ENCODE data around the gene LYAR. TPM values are rescaled to one million over a fixed set of nuclear protein-coding genes. Genes with fewer than 3 reads are reported as not detected.

The LYAR gene, protein sequence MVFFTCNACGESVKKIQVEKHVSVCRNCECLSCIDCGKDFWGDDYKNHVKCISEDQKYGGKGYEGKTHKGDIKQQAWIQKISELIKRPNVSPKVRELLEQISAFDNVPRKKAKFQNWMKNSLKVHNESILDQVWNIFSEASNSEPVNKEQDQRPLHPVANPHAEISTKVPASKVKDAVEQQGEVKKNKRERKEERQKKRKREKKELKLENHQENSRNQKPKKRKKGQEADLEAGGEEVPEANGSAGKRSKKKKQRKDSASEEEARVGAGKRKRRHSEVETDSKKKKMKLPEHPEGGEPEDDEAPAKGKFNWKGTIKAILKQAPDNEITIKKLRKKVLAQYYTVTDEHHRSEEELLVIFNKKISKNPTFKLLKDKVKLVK
- 33.5 and 44.0 TPM in 2 replicates for total RNA-seq (2014; rRNA removed; shearing (Covaris generic))
- 87.8 and 105 TPM in 2 replicates for polyA plus RNA-seq (2016; fragmentation: Nextera tagmentation; extraction: Ambion mirVana)
- long read RNA-seq, partial matches to known transcripts = 36 of 42 reads
- long read RNA-seq, other reads (novel, unspliced or antisense) = 2 of 42 reads

DNA sequence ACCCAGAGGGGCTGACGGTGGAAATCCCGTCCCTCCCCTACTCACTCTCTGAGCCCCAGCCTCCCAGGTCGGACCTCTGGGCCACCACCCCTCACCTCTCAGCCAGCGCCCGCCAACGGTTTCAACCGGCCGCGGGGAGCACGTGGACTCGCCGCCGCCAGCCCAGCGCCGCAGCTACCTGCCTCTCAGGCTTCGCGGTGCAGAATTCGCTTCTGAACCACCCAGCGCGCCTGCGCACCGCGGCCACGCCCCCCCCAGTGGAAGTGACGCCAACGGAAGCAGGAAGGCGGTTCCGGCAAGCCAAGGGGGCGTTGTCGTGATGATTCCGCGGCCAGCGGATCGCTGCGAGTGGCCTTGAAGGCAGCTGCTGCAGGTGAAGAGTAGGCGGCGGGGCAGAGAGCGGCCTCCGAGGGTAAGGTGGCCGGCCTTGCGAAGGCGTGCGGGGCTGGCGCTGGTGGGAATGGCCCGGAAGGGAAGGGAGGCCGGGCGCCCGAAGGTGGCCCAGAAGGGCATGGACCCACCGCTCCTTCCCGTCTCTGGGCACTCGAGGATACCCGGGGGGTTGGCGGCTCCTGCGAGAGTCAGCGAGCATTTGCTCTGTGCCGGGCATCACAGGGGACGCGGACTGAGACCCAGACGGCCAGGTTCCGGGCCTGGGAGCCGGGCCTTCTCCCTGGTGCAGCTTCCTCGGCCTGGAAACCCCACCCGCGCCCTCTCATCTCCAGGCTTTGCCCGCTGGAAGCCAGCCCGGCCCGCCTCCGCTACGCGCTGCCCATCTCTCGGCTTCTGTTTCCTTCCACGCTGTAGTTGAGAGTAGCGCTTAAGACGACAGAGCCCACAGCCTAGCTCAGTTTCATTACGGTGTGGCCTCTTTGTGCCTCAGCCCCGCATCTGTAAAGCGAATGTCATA, at the start of gene LYAR, which contains the start of gene ZBTB49:
Gene LYAR, minus strand, starts transcription at position 214 of the 910 bp plus-strand sequence. CDS start 6,412 bp downstream, outside the sequence.
Gene ZBTB49, plus strand, starts transcription at position 311 of the 910 bp plus-strand sequence. CDS start 9,695 bp downstream, outside the sequence.
- DNase-seq (ENCODE audit: low spot score) (peak; percentile 96), ATAC-seq (peak; percentile 91)
- Mint-ChIP-seq H3K27ac (peak within 1 kb of the TSS; percentile 86), H3K9me3 (no peaks in the 10 kb centered on the region; the same call in 2 of the 3 replicates), H3K27me3 (ENCODE audit: insufficient read depth, low read depth, poor library complexity) (peaks cover 2% of the 10 kb centered on the region), H3K4me3 (peak within 1 kb of the TSS; percentile 97), H3K4me1 (peaks cover 22% of the 10 kb centered on the region), H3K36me3 (ENCODE audit: low read depth) (peaks cover 18% of the 10 kb centered on the region)
- Histone ChIP-seq H3K4me2 (peak within 1 kb of the TSS; percentile 100), H3K4me1 (ENCODE audit: insufficient read depth) (peaks cover 20% of the 10 kb centered on the region), H3K4me3 (peak within 1 kb of the TSS; percentile 99), H3K36me3 (ENCODE audit: insufficient read depth) (peaks cover 9% of the 10 kb centered on the region), H3K27me3 (ENCODE audit: insufficient read depth) (no peaks in the 10 kb centered on the region), H3F3A (replicated peaks; ENCODE audit: low read depth) (no peaks in the 10 kb centered on the region), H2AFZ (peak within 1 kb of the TSS; percentile 93), H3K27ac (ENCODE audit: low read depth) (no peak within 1 kb of the TSS), H4K20me1 (replicated peaks; ENCODE audit: insufficient read depth) (peaks cover 30% of the 10 kb centered on the region), H3K79me2 (replicated peaks; ENCODE audit: insufficient read depth) (peaks cover 93% of the 10 kb centered on the region), H3K9me2 (ENCODE audit: insufficient read depth) (no peaks in the 10 kb centered on the region)
- TF ChIP-seq CREB1 (CRISPR knock-in tag; IDR thresholded peaks at IDR 0.05; ENCODE audit: low read depth) (peak; percentile 88), POLR2AphosphoS5 (IDR thresholded peaks at IDR 0.05; ENCODE audit: low read depth) (peak; percentile 99), JUNB (IDR thresholded peaks at IDR 0.05; ENCODE audit: unreplicated experiment) (no peak), STAT1 (IDR thresholded peaks at IDR 0.05; ENCODE audit: unreplicated experiment) (no peak), NANOG (IDR thresholded peaks at IDR 0.05; ENCODE audit: borderline replicate concordance) (no peak)
- TF ChIP-seq, protein P1, sequence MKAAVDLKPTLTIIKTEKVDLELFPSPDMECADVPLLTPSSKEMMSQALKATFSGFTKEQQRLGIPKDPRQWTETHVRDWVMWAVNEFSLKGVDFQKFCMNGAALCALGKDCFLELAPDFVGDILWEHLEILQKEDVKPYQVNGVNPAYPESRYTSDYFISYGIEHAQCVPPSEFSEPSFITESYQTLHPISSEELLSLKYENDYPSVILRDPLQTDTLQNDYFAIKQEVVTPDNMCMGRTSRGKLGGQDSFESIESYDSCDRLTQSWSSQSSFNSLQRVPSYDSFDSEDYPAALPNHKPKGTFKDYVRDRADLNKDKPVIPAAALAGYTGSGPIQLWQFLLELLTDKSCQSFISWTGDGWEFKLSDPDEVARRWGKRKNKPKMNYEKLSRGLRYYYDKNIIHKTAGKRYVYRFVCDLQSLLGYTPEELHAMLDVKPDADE (IDR thresholded peaks at IDR 0.05) = peak; percentile 70; the same call in 1 of the 2 replicates
- TF ChIP-seq, protein P2, sequence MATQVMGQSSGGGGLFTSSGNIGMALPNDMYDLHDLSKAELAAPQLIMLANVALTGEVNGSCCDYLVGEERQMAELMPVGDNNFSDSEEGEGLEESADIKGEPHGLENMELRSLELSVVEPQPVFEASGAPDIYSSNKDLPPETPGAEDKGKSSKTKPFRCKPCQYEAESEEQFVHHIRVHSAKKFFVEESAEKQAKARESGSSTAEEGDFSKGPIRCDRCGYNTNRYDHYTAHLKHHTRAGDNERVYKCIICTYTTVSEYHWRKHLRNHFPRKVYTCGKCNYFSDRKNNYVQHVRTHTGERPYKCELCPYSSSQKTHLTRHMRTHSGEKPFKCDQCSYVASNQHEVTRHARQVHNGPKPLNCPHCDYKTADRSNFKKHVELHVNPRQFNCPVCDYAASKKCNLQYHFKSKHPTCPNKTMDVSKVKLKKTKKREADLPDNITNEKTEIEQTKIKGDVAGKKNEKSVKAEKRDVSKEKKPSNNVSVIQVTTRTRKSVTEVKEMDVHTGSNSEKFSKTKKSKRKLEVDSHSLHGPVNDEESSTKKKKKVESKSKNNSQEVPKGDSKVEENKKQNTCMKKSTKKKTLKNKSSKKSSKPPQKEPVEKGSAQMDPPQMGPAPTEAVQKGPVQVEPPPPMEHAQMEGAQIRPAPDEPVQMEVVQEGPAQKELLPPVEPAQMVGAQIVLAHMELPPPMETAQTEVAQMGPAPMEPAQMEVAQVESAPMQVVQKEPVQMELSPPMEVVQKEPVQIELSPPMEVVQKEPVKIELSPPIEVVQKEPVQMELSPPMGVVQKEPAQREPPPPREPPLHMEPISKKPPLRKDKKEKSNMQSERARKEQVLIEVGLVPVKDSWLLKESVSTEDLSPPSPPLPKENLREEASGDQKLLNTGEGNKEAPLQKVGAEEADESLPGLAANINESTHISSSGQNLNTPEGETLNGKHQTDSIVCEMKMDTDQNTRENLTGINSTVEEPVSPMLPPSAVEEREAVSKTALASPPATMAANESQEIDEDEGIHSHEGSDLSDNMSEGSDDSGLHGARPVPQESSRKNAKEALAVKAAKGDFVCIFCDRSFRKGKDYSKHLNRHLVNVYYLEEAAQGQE (IDR thresholded peaks at IDR 0.05; ENCODE audit: unreplicated experiment) = no peak
- TF ChIP-seq, protein P3, sequence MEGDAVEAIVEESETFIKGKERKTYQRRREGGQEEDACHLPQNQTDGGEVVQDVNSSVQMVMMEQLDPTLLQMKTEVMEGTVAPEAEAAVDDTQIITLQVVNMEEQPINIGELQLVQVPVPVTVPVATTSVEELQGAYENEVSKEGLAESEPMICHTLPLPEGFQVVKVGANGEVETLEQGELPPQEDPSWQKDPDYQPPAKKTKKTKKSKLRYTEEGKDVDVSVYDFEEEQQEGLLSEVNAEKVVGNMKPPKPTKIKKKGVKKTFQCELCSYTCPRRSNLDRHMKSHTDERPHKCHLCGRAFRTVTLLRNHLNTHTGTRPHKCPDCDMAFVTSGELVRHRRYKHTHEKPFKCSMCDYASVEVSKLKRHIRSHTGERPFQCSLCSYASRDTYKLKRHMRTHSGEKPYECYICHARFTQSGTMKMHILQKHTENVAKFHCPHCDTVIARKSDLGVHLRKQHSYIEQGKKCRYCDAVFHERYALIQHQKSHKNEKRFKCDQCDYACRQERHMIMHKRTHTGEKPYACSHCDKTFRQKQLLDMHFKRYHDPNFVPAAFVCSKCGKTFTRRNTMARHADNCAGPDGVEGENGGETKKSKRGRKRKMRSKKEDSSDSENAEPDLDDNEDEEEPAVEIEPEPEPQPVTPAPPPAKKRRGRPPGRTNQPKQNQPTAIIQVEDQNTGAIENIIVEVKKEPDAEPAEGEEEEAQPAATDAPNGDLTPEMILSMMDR (conservative IDR thresholded peaks at IDR 0.05; ENCODE audit: low read depth in 2 of 2) = no peak

All from GM23338 (cell line).